Hepatocyte (in vitro differentiated cells): ENCODE measurements around the gene KCNQ1. TPM values are rescaled to one million over a fixed set of nuclear protein-coding genes. Genes with fewer than 3 reads are reported as not detected.

ENCODE experiments used
- DNase-seq: peaks from one replicate; pipeline ENCODE4 v3.0.0-alpha.2; 2016; ENCODE audit warnings: low spot score
- H2AFZ ChIP-seq: fragments of 200-600 bp; sonication (generic); 2 replicates; pipeline ENCODE4 v1.6.0; 2016; ENCODE audit warnings: antibody characterized with exemption, mild to moderate bottlenecking
- H3K27ac ChIP-seq: fragments of 200-600 bp; sonication (generic); 2 replicates; pipeline ENCODE4 v1.5.1; 2016; ENCODE audit warnings: mild to moderate bottlenecking
- H3K27me3 ChIP-seq: fragments of 200-600 bp; sonication (generic); 2 replicates; pipeline ENCODE4 v1.6.1; 2016
- H3K36me3 ChIP-seq: fragments of 200-600 bp; sonication (generic); replicated peaks from 2 replicates; pipeline ENCODE4 v1.5.1; 2016; ENCODE audit warnings: low read depth; ENCODE audit not compliant: insufficient read depth
- H3K4me1 ChIP-seq: fragments of 200-600 bp; sonication (generic); 2 replicates; pipeline ENCODE4 v1.5.1; 2016; ENCODE audit warnings: mild to moderate bottlenecking, moderate library complexity; ENCODE audit not compliant: insufficient read depth
- H3K4me2 ChIP-seq: fragments of 200-600 bp; sonication (generic); 2 replicates; pipeline ENCODE4 v1.6.0; 2016
- H3K4me3 ChIP-seq: fragments of 200-600 bp; sonication (generic); 2 replicates; pipeline ENCODE4 v1.5.1; 2016; ENCODE audit warnings: mild to moderate bottlenecking
- H3K79me2 ChIP-seq: fragments of 200-600 bp; sonication (generic); 2 replicates; pipeline ENCODE4 v1.6.0; 2017; ENCODE audit warnings: mild to moderate bottlenecking
- H3K9me2 ChIP-seq: fragments of 200-600 bp; sonication (generic); replicated peaks from 2 replicates; pipeline ENCODE4 v1.6.0; 2017; ENCODE audit warnings: mild to moderate bottlenecking; ENCODE audit not compliant: insufficient read depth
- H3K9me3 ChIP-seq: fragments of 200-600 bp; sonication (generic); 2 replicates; pipeline ENCODE4 v1.5.1; 2016; ENCODE audit warnings: low read depth, mild to moderate bottlenecking
- H4K20me1 ChIP-seq: fragments of 200-600 bp; sonication (generic); 2 replicates; pipeline ENCODE4 v1.6.0; 2016; ENCODE audit warnings: mild to moderate bottlenecking; ENCODE audit not compliant: insufficient read depth, poor library complexity, severe bottlenecking
- EZH2 ChIP-seq: fragments of 200-600 bp; sonication (generic); IDR thresholded peaks from 2 replicates; pipeline ENCODE4 v1.6.1; 2016; ENCODE audit warnings: antibody characterized with exemption, mild to moderate bottlenecking, borderline replicate concordance
- EZH2phosphoT487 ChIP-seq: fragments of 200-600 bp; sonication (generic); IDR thresholded peaks from one replicate; pipeline ENCODE4 v1.6.1; 2018; ENCODE audit warnings: antibody characterized with exemption, mild to moderate bottlenecking, low read depth, moderate library complexity; ENCODE audit not compliant: unreplicated experiment, severe bottlenecking
- WGBS: methylation state at CpG from one replicate; pipeline ENCODE4 v1.1.6; 2016; ENCODE audit warnings: low lambda C conversion rate; ENCODE audit errors: missing lambda C conversion rate; 5-methylcytosine and 5-hydroxymethylcytosine counted together
- polyA plus RNA-seq: library from polyadenylated mRNA; unstranded; fragments of >200 nt; fragmentation: Nextera tagmentation; extraction: Ambion mirVana; gene quantifications from 2 replicates; pipeline ENCODE4 v1.2.1, GENCODE V29; 2016
- total RNA-seq: library from RNA; depleted of rRNA; stranded (reverse); fragments of >200 nt; gene quantifications from 2 replicates; pipeline ENCODE4 v1.2.3, GENCODE V29; 2014
- TF ChIP-seq, protein P1 (sequence below): fragments of 200-600 bp; sonication (generic); IDR thresholded peaks from 2 replicates; pipeline ENCODE4 v1.5.1; 2016; ENCODE audit warnings: antibody characterized with exemption, mild to moderate bottlenecking; ENCODE audit not compliant: poor library complexity

Gene KCNQ1
- total and polyA plus RNA-seq, 2 experiments from 2014 or later = 1.8 to 6.4 TPM

DNA sequence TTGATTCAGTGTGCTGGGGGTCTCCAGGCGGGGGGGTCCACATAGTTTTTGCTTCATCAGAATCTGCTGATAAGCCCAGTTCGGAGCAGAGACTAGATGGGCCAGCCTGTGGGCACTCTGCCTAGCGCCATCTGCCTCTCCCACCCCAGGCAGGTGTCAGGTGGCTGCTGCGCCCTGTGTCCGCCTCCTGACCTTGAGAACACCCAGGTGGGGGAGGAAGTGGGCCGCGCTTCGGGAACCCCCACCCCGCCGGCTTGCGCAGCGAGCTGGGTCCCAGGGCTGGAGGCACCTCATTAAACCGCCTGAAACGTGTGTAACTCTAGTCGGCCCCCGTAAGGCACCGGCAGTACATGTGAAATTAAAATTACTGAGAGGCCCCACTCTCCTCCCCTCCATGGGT, 113.6 kb downstream of the KCNQ1 start:
- no peak for DNase-seq
- WGBS = 89% methylated on average over 17 of the region's 17 CpGs

DNA sequence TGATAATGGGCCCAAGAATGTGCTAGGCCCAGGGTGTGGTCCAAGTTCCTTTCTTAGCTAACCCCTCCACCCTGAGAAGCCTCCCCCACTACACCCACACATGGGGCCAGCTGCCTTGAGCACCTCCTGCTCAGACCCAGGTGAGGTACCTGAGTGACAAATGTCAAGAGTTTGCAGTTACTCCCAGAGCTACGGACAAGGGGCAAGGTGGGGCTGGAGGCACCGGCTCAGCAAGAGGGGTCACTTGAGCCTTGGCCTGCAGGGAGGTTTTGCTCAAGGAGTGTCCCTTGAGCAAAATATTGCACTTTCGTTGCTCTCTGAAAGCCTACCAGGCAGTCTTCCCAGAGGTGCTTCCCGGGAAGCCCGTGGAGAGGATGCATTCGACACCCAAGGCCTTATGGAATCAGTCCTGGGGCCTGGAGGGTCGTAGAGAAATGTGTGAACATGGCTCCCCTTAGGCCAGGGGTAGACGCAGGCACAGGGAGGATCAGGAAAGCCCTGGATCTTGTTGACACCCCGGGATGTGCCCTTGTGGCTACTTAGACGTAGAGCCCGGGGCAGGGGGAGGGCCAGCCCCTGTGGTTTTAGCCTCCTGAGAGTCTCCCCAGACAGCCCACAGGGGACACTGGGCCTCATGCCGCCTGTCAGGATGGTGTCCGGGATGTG, 114.2 kb downstream of the KCNQ1 start:
- H3K27me3 ChIP-seq = no peaks in the 10 kb centered on the region
- 85% methylated on average over 13 of the region's 13 CpGs for WGBS
- H3K4me1 ChIP-seq = peaks cover 26% of the 10 kb centered on the region
- H3K9me2 ChIP-seq = no peaks in the 10 kb centered on the region
- H4K20me1 ChIP-seq = no peaks in the 10 kb centered on the region
- TF ChIP-seq, protein P1, sequence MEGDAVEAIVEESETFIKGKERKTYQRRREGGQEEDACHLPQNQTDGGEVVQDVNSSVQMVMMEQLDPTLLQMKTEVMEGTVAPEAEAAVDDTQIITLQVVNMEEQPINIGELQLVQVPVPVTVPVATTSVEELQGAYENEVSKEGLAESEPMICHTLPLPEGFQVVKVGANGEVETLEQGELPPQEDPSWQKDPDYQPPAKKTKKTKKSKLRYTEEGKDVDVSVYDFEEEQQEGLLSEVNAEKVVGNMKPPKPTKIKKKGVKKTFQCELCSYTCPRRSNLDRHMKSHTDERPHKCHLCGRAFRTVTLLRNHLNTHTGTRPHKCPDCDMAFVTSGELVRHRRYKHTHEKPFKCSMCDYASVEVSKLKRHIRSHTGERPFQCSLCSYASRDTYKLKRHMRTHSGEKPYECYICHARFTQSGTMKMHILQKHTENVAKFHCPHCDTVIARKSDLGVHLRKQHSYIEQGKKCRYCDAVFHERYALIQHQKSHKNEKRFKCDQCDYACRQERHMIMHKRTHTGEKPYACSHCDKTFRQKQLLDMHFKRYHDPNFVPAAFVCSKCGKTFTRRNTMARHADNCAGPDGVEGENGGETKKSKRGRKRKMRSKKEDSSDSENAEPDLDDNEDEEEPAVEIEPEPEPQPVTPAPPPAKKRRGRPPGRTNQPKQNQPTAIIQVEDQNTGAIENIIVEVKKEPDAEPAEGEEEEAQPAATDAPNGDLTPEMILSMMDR = no peak
- TF ChIP-seq EZH2phosphoT487 (no peak), EZH2 (no peak)
- no peaks in the 10 kb centered on the region for H3K9me3 ChIP-seq
- no peak overlapping the region for H3K27ac ChIP-seq
- H2AFZ ChIP-seq = no peak overlapping the region
- no peak overlapping the region for H3K4me2 ChIP-seq
- DNase-seq = no peak
- H3K4me3 ChIP-seq = no peak overlapping the region
- no peaks in the 10 kb centered on the region for H3K79me2 ChIP-seq
- no peaks in the 10 kb centered on the region for H3K36me3 ChIP-seq

More for the DNA sequence above, 113.6 kb downstream of the KCNQ1 start:
- Histone ChIP-seq H3K27me3 (no peaks in the 10 kb centered on the region), H3K9me3 (no peaks in the 10 kb centered on the region), H4K20me1 (no peaks in the 10 kb centered on the region), H3K79me2 (no peaks in the 10 kb centered on the region), H3K4me1 (peaks cover 23% of the 10 kb centered on the region), H3K4me2 (no peak overlapping the region), H3K36me3 (no peaks in the 10 kb centered on the region), H3K9me2 (no peaks in the 10 kb centered on the region), H3K4me3 (no peak overlapping the region), H3K27ac (no peak overlapping the region), H2AFZ (no peak overlapping the region)
- TF ChIP-seq, protein P1 = no peak

DNA sequence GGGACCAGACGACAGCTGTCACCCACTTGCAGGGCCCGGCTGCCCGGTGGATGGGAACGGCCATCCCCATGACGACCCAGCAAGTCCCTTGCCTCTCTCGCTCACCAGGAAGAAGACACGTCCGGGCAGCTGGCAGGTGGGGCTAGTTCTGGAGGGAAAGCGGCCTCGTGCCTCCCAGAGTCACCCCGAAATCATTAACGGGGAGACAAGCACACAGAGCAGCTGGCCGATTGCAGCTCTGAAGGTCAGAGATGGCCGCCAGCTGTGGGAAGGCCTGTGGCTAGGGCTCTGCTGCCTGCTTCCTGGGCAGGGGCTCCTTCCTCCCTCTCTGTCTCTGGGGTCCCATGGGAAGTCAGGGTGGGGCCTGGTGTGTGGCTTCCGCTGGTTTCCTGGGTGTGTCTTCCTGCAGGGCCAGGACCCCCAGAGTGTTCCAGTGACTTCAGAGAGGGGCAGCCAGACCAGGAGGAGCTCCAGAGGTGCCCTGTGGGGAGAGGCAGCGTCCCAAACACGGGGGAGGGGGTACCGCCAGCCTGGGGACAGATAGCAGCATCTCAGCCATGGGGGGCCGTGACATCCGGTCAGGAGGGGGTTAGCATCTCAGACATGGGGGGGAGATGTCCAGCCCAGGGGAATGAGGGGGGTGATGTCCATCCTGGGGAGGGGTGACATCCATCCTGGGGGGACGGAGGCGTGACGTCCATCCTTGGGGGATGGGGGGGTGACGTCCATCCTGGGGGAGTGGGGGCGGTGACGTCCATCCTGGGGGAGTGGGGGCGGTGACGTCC, 114.9 kb downstream of the KCNQ1 start:
- TF ChIP-seq EZH2phosphoT487 (no peak), EZH2 (no peak)
- TF ChIP-seq, protein P1 = no peak
- 92% methylated on average over 22 of the region's 28 CpGs for WGBS
- DNase-seq = no peak
- Histone ChIP-seq H3K9me2 (no peaks in the 10 kb centered on the region), H3K4me1 (peaks cover 20% of the 10 kb centered on the region), H3K27ac (no peak overlapping the region), H3K9me3 (no peaks in the 10 kb centered on the region), H4K20me1 (no peaks in the 10 kb centered on the region), H3K36me3 (no peaks in the 10 kb centered on the region), H3K4me2 (no peak overlapping the region), H3K4me3 (no peak overlapping the region), H3K79me2 (no peaks in the 10 kb centered on the region), H3K27me3 (no peaks in the 10 kb centered on the region), H2AFZ (no peak overlapping the region)
